Activated naive CD8-positive, alpha-beta T cell treated with anti-CD3 and anti-CD28 coated beads, Interleukin-2, amount 50 U/mL, for 24 hours (primary cell): ENCODE results near the gene RERE.
"Not testable (repeated sequence)": the region's sequence is repeated elsewhere in the genome, so short reads cannot be mapped to it uniquely, and the experiment has no call there.

ENCODE experiments used
- ATAC-seq: fragments of 150-1000 bp; cut with Tn5 transposase; one replicate; pipeline ENCODE4 v1.10.0; 2021
- DNase-seq: peaks from one replicate; pipeline ENCODE4 v3.0.0; 2021
- H3K27ac Mint-ChIP-seq: one replicate; pipeline ENCODE4 v1.8.0; 2021; ENCODE audit warnings: mild to moderate bottlenecking, mixed read lengths
- H3K27me3 Mint-ChIP-seq: one replicate; pipeline ENCODE4 v1.8.0; 2021; ENCODE audit warnings: mixed read lengths
- H3K36me3 Mint-ChIP-seq: one replicate; pipeline ENCODE4 v1.8.0; 2021; ENCODE audit warnings: low read depth, mixed read lengths
- H3K4me1 Mint-ChIP-seq: one replicate; pipeline ENCODE4 v1.8.0; 2021; ENCODE audit warnings: mixed read lengths
- H3K4me3 Mint-ChIP-seq: one replicate; pipeline ENCODE4 v1.8.0; 2021; ENCODE audit warnings: mild to moderate bottlenecking, moderate library complexity, mixed read lengths
- H3K9me3 Mint-ChIP-seq: one replicate; pipeline ENCODE4 v1.8.0; 2021; ENCODE audit warnings: mixed read lengths

The RERE gene

GRCh38 chr1:8796812-8797211 lies 20.6 kb downstream of the RERE start:
- Mint-ChIP-seq H3K9me3 (no peaks in the 10 kb centered on the region), H3K27ac (no peak overlapping the region), H3K27me3 (no peaks in the 10 kb centered on the region), H3K36me3 (peaks cover 3% of the 10 kb centered on the region), H3K4me1 (peaks cover 3% of the 10 kb centered on the region), H3K4me3 (no peak overlapping the region)
- no peak for DNase-seq
- ATAC-seq: no peak

GRCh38 chr1:8794605-8795004 lies 22.8 kb downstream of the RERE start:
- Mint-ChIP-seq H3K36me3 (peaks cover 3% of the 10 kb centered on the region), H3K27ac (no peak overlapping the region), H3K9me3 (no peaks in the 10 kb centered on the region), H3K4me3 (no peak overlapping the region), H3K27me3 (no peaks in the 10 kb centered on the region), H3K4me1 (peaks cover 3% of the 10 kb centered on the region)
- DNase-seq: no peak
- ATAC-seq: no peak

GRCh38 chr1:8791819-8792218 lies 25.6 kb downstream of the RERE start:
- DNase-seq: no peak
- ATAC-seq: no peak
- Mint-ChIP-seq H3K27ac (no peak overlapping the region), H3K4me3 (no peak overlapping the region), H3K9me3 (no peaks in the 10 kb centered on the region), H3K36me3 (peaks cover 6% of the 10 kb centered on the region), H3K27me3 (no peaks in the 10 kb centered on the region), H3K4me1 (peaks cover 1% of the 10 kb centered on the region)

- ATAC-seq (no peak), DNase-seq (no peak)
- Mint-ChIP-seq H3K36me3 (peaks cover 3% of the 10 kb centered on the region), H3K27me3 (no peaks in the 10 kb centered on the region), H3K9me3 (no peaks in the 10 kb centered on the region), H3K27ac (no peak overlapping the region), H3K4me1 (no peaks in the 10 kb centered on the region), H3K4me3 (no peak overlapping the region)
Observed at GRCh38 chr1:8790987-8791386, 26.5 kb downstream of the RERE start.

GRCh38 chr1:8790478-8790877 lies 27.0 kb downstream of the RERE start:
- no peak for ATAC-seq
- H3K4me1 Mint-ChIP-seq: no peaks in the 10 kb centered on the region
- H3K27ac Mint-ChIP-seq: no peak overlapping the region
- no peaks in the 10 kb centered on the region for H3K9me3 Mint-ChIP-seq
- DNase-seq: no peak
- peaks cover 3% of the 10 kb centered on the region for H3K36me3 Mint-ChIP-seq
- H3K4me3 Mint-ChIP-seq: no peak overlapping the region
- H3K27me3 Mint-ChIP-seq: no peaks in the 10 kb centered on the region

GRCh38 chr1:8789314-8790214 lies 27.9 kb downstream of the RERE start:
- no peaks in the 10 kb centered on the region for H3K27me3 Mint-ChIP-seq
- peaks cover 3% of the 10 kb centered on the region for H3K36me3 Mint-ChIP-seq
- no peak overlapping the region for H3K27ac Mint-ChIP-seq
- DNase-seq: no peak
- ATAC-seq: no peak
- no peak overlapping the region for H3K4me3 Mint-ChIP-seq
- H3K9me3 Mint-ChIP-seq: no peaks in the 10 kb centered on the region
- no peaks in the 10 kb centered on the region for H3K4me1 Mint-ChIP-seq

GRCh38 chr1:8787218-8787617 lies 30.2 kb downstream of the RERE start:
- Mint-ChIP-seq H3K4me1 (no peaks in the 10 kb centered on the region), H3K36me3 (peaks cover 3% of the 10 kb centered on the region), H3K27ac (no peak overlapping the region), H3K4me3 (no peak overlapping the region), H3K27me3 (no peaks in the 10 kb centered on the region), H3K9me3 (no peaks in the 10 kb centered on the region)
- DNase-seq (no peak), ATAC-seq (no peak)

- not testable (repeated sequence) for DNase-seq, ATAC-seq, H3K27ac Mint-ChIP-seq, H3K27me3 Mint-ChIP-seq, H3K9me3 Mint-ChIP-seq, H3K4me3 Mint-ChIP-seq, H3K4me1 Mint-ChIP-seq, H3K36me3 Mint-ChIP-seq
Observed at GRCh38 chr1:8786204-8786603, 31.2 kb downstream of the RERE start.

- DNase-seq: no peak
- no peak for ATAC-seq
- Mint-ChIP-seq H3K4me1 (peaks cover 12% of the 10 kb centered on the region), H3K9me3 (no peaks in the 10 kb centered on the region), H3K4me3 (no peak overlapping the region), H3K27ac (no peak overlapping the region), H3K27me3 (no peaks in the 10 kb centered on the region), H3K36me3 (no peaks in the 10 kb centered on the region)
Observed at GRCh38 chr1:8782955-8783354, 34.5 kb downstream of the RERE start.

- Mint-ChIP-seq H3K27me3 (no peaks in the 10 kb centered on the region), H3K27ac (no peak overlapping the region), H3K4me3 (no peak overlapping the region), H3K36me3 (no peaks in the 10 kb centered on the region), H3K4me1 (peaks cover 13% of the 10 kb centered on the region), H3K9me3 (no peaks in the 10 kb centered on the region)
- ATAC-seq (no peak), DNase-seq (no peak)
Observed at GRCh38 chr1:8782001-8782620, 35.3 kb downstream of the RERE start.

- no peaks in the 10 kb centered on the region for H3K9me3 Mint-ChIP-seq
- ATAC-seq (no peak), DNase-seq (no peak)
- no peaks in the 10 kb centered on the region for H3K36me3 Mint-ChIP-seq
- no peak overlapping the region for H3K4me3 Mint-ChIP-seq
- H3K27me3 Mint-ChIP-seq: no peaks in the 10 kb centered on the region
- peaks cover 15% of the 10 kb centered on the region for H3K4me1 Mint-ChIP-seq
- H3K27ac Mint-ChIP-seq: no peak overlapping the region
Observed at GRCh38 chr1:8780405-8780804, 37.0 kb downstream of the RERE start.

- no peak for ATAC-seq
- Mint-ChIP-seq H3K4me1 (peaks cover 15% of the 10 kb centered on the region), H3K4me3 (no peak overlapping the region), H3K27me3 (no peaks in the 10 kb centered on the region), H3K9me3 (no peaks in the 10 kb centered on the region), H3K27ac (no peak overlapping the region), H3K36me3 (peaks cover 3% of the 10 kb centered on the region)
- DNase-seq: no peak
Observed at GRCh38 chr1:8777867-8778266, 39.6 kb downstream of the RERE start.

GRCh38 chr1:8776104-8776503 lies 41.3 kb downstream of the RERE start:
- H3K9me3 Mint-ChIP-seq: no peaks in the 10 kb centered on the region
- ATAC-seq (no peak), DNase-seq (no peak)
- H3K27ac Mint-ChIP-seq: no peak overlapping the region
- H3K36me3 Mint-ChIP-seq: peaks cover 3% of the 10 kb centered on the region
- peaks cover 11% of the 10 kb centered on the region for H3K4me1 Mint-ChIP-seq
- H3K4me3 Mint-ChIP-seq: no peak overlapping the region
- H3K27me3 Mint-ChIP-seq: no peaks in the 10 kb centered on the region

- H3K4me1 Mint-ChIP-seq: peaks cover 12% of the 10 kb centered on the region
- H3K9me3 Mint-ChIP-seq: no peaks in the 10 kb centered on the region
- ATAC-seq (no peak), DNase-seq (no peak)
- no peaks in the 10 kb centered on the region for H3K36me3 Mint-ChIP-seq
- no peak overlapping the region for H3K27ac Mint-ChIP-seq
- no peak overlapping the region for H3K4me3 Mint-ChIP-seq
- no peaks in the 10 kb centered on the region for H3K27me3 Mint-ChIP-seq
Observed at GRCh38 chr1:8767006-8767405, 50.4 kb downstream of the RERE start.

GRCh38 chr1:8765198-8765597 lies 52.2 kb downstream of the RERE start:
- Mint-ChIP-seq H3K4me1 (peaks cover 15% of the 10 kb centered on the region), H3K27ac (no peak overlapping the region), H3K36me3 (no peaks in the 10 kb centered on the region)

More at GRCh38 chr1:8765198-8765597, 52.2 kb downstream of the RERE start:
- H3K9me3 Mint-ChIP-seq: no peaks in the 10 kb centered on the region
- ATAC-seq (no peak), DNase-seq (no peak)
- H3K4me3 Mint-ChIP-seq: no peak overlapping the region
- H3K27me3 Mint-ChIP-seq: no peaks in the 10 kb centered on the region
